Esophagus squamous epithelium (tissue), 4 donors: ENCODE data around the gene NRXN3.

Experiments used
- POLR2A ChIP-seq, 4 donors: fragments of 450-650 bp; IDR thresholded peaks; one replicate each; pipeline ENCODE4 v1.6.1; 2017; ENCODE audit warnings: antibody characterized with exemption in 4 of 4, mild to moderate bottlenecking in 4 of 4, moderate library complexity in 3 of 4
- TF ChIP-seq, protein P1 (sequence below), 6 experiments: fragments of 450-650 bp in 4 of 6; fragments of 200-600 bp in 2 of 6; sonication (generic) in 2 of 6; IDR thresholded peaks; one replicate each; pipeline ENCODE4 v1.5.1; 2016 to 2019; ENCODE audit warnings: antibody characterized with exemption in 6 of 6, mild to moderate bottlenecking in 4 of 6, moderate library complexity in 4 of 6

DNA sequence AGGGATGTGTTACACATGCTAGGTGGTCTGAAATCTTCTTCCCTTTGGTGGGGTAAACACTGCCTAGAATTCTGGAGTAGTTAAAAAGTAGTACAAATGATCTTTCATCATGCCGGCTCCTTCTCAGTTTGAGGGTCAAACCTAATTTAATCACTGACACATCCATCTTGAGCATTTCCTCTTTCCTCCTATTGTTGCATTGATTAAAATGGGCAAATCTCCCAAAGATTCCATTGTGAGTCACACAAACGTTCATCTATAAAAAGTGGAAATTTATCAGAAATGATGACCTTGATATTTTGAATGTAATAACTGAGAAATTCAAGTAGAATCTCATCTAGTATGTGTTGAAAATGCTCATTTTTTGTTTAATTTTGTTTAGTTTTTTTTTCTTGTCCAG is 996.0 kb downstream of the NRXN3 start:
- TF ChIP-seq, protein P1, sequence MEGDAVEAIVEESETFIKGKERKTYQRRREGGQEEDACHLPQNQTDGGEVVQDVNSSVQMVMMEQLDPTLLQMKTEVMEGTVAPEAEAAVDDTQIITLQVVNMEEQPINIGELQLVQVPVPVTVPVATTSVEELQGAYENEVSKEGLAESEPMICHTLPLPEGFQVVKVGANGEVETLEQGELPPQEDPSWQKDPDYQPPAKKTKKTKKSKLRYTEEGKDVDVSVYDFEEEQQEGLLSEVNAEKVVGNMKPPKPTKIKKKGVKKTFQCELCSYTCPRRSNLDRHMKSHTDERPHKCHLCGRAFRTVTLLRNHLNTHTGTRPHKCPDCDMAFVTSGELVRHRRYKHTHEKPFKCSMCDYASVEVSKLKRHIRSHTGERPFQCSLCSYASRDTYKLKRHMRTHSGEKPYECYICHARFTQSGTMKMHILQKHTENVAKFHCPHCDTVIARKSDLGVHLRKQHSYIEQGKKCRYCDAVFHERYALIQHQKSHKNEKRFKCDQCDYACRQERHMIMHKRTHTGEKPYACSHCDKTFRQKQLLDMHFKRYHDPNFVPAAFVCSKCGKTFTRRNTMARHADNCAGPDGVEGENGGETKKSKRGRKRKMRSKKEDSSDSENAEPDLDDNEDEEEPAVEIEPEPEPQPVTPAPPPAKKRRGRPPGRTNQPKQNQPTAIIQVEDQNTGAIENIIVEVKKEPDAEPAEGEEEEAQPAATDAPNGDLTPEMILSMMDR (IDR thresholded peaks at IDR 0.05), result no peak
- no peak for TF ChIP-seq POLR2A (IDR thresholded peaks at IDR 0.05)
